HepG2 (cell line): Measurements from ENCODE around the gene SERPINE2. TPM values are rescaled to one million over a fixed set of nuclear protein-coding genes. Genes with fewer than 3 reads are reported as not detected.
A peak's percentile ranks its signal among the peaks of the same experiment; 100 is the strongest.

Experiments
- KMT2B ChIP-seq: IDR thresholded peaks from 2 replicates; pipeline ENCODE4 v1.6.1; 2016; ENCODE audit warnings: missing genetic modification reagents, missing compliant biosample characterization
- NFRKB ChIP-seq: fragments of 450-650 bp; IDR thresholded peaks from 2 replicates; pipeline ENCODE4 v1.6.1; 2017
- POLR2AphosphoS2 ChIP-seq: IDR thresholded peaks from 2 replicates; pipeline ENCODE4 v1.6.1; 2011; ENCODE audit warnings: low read depth, low read length, improper control_type of control experiment
- PPARG ChIP-seq: conservative IDR thresholded peaks from 2 replicates; pipeline ENCODE4 v1.6.1; 2016; ENCODE audit warnings: missing biosample characterization, missing genetic modification reagents
- STAG1 ChIP-seq: sonication (generic); formaldehyde crosslinking; IDR thresholded peaks from 2 replicates; pipeline ENCODE4 v1.4.0; 2020; ENCODE audit warnings: missing genetic modification reagents
- TFAP4 ChIP-seq: sonication (generic); IDR thresholded peaks from 2 replicates; pipeline ENCODE4 v1.6.1; 2016; ENCODE audit warnings: low read depth, borderline replicate concordance
- TIGD3 ChIP-seq: sonication (generic); formaldehyde crosslinking; IDR thresholded peaks from 2 replicates; pipeline ENCODE4 v1.5.1; 2020; ENCODE audit warnings: mild to moderate bottlenecking, missing genetic modification reagents, borderline replicate concordance
- ZFP91 ChIP-seq: sonication (generic); formaldehyde crosslinking; IDR thresholded peaks from 2 replicates; pipeline ENCODE4 v1.9.0; 2022; ENCODE audit warnings: missing genetic modification reagents, mild to moderate bottlenecking, borderline replicate concordance
- ZFY ChIP-seq: sonication (generic); formaldehyde crosslinking; IDR thresholded peaks from 2 replicates; pipeline ENCODE4 v1.4.0; 2020; ENCODE audit warnings: missing genetic modification reagents
- ZMAT3 ChIP-seq: sonication (generic); formaldehyde crosslinking; conservative IDR thresholded peaks from 2 replicates; pipeline ENCODE4 v1.7.0; 2021; ENCODE audit warnings: missing genetic modification reagents
- ZNF256 ChIP-seq: sonication (generic); formaldehyde crosslinking; conservative IDR thresholded peaks from 2 replicates; pipeline ENCODE4 v1.4.0; 2020; ENCODE audit warnings: missing genetic modification reagents
- ZNF343 ChIP-seq: sonication (generic); formaldehyde crosslinking; IDR thresholded peaks from 2 replicates; pipeline ENCODE4 v1.4.0; 2020; ENCODE audit warnings: mild to moderate bottlenecking, missing genetic modification reagents
- ZNF510 ChIP-seq: sonication (generic); formaldehyde crosslinking; IDR thresholded peaks from 2 replicates; pipeline ENCODE4 v1.4.0; 2020; ENCODE audit warnings: low read depth, mild to moderate bottlenecking, missing genetic modification reagents
- ZNF557 ChIP-seq: sonication (generic); formaldehyde crosslinking; IDR thresholded peaks from 2 replicates; pipeline ENCODE4 v1.4.0; 2020; ENCODE audit warnings: missing genetic modification reagents
- ZNF646 ChIP-seq: sonication (generic); formaldehyde crosslinking; IDR thresholded peaks from 2 replicates; pipeline ENCODE4 v1.9.0; 2021; ENCODE audit warnings: mild to moderate bottlenecking, missing genetic modification reagents
- ZNF691 ChIP-seq: sonication (generic); formaldehyde crosslinking; IDR thresholded peaks from 2 replicates; pipeline ENCODE4 v1.4.0; 2020; ENCODE audit warnings: missing genetic modification reagents, low read depth, mild to moderate bottlenecking, borderline replicate concordance
- ZNF792 ChIP-seq: IDR thresholded peaks from 2 replicates; pipeline ENCODE4 v1.6.1; 2016
- ZSCAN20 ChIP-seq: sonication (generic); formaldehyde crosslinking; IDR thresholded peaks from 2 replicates; pipeline ENCODE4 v1.4.0; 2020; ENCODE audit warnings: missing genetic modification reagents, mild to moderate bottlenecking, borderline replicate concordance
- polyA plus RNA-seq, 8 experiments: library from polyadenylated mRNA; depleted of rRNA in 3 of 8; stranded (reverse) in 7 of 8; unstranded in 1 of 8; fragments of >200 nt; fragmentation: Illumina TruSeq in 4 of 8; extraction: Trizol in 4 of 8; gene quantifications; 2 replicates each; pipeline versions ENCODE4 v1.2.1 to v1.2.3, GENCODE V29; 2011 to 2016; ENCODE audit warnings: low read depth in 4 of 8, missing spikeins in 1 of 8, mixed read lengths in 1 of 8; ENCODE audit not compliant: insufficient read depth in 1 of 8
- total RNA-seq, 5 experiments: library from RNA; depleted of rRNA; stranded (reverse); fragments of >200 nt; fragmentation: Illumina TruSeq; extraction: Trizol; gene quantifications; 2 replicates each; pipeline ENCODE4 v1.2.3, GENCODE V29; 2016; ENCODE audit warnings: low read depth in 1 of 5

Gene SERPINE2
- total and polyA plus RNA-seq, 2 of the 13 experiments (the other 11 are each of a cell fraction or from before 2014, with no cell fraction given), result 7.9 to 18.1 TPM

- TF ChIP-seq ZSCAN20 (CRISPR knock-in tag), result no peak
- TF ChIP-seq KMT2B, result peak; percentile 67; the same call in 1 of the 2 replicates
- peak; percentile 26; the same call in 1 of the 2 replicates for TF ChIP-seq PPARG (CRISPR knock-in tag)
- TF ChIP-seq ZFP91, result peak; percentile 85; the same call in 1 of the 2 replicates
- TF ChIP-seq ZNF646, result peak; percentile 57; the same call in 1 of the 2 replicates
- TF ChIP-seq ZNF792 (CRISPR knock-in tag), result peak; percentile 80
- TF ChIP-seq ZFY, result peak; percentile 86
- TF ChIP-seq TFAP4, result peak; percentile 63; the same call in 1 of the 2 replicates
- peak; percentile 80 for TF ChIP-seq ZNF343 (CRISPR knock-in tag)
- TF ChIP-seq ZMAT3 (CRISPR knock-in tag), result peak; percentile 82
- TF ChIP-seq ZNF691 (CRISPR knock-in tag), result peak; percentile 87
- TF ChIP-seq POLR2AphosphoS2, result peak; percentile 51; the same call in 1 of the 2 replicates
- TF ChIP-seq ZNF510, result peak; percentile 85; the same call in 1 of the 2 replicates
- TF ChIP-seq TIGD3 (CRISPR knock-in tag), result peak; percentile 48
- TF ChIP-seq ZNF256 (CRISPR knock-in tag), result 0 out of 2 replicates have a peak, but pooled peaks have one; percentile 56
- peak; percentile 25; the same call in 1 of the 2 replicates for TF ChIP-seq STAG1 (CRISPR knock-in tag)
- peak; percentile 4; the same call in 1 of the 2 replicates for TF ChIP-seq NFRKB
- TF ChIP-seq ZNF557 (CRISPR knock-in tag), result no peak
Observed at GRCh38 chr2:223930103-223930976, 108.7 kb downstream of the SERPINE2 start (continued).
